OCI-LY7 (cell line): ENCODE measurements around the gene NRCAM.
"Not testable (repeated sequence)": the region's sequence is repeated elsewhere in the genome, so short reads cannot be mapped to it uniquely, and the experiment has no call there.

ENCODE experiments used
- CTCF ChIP-seq: fragments of 200-600 bp; sonication (generic); conservative IDR thresholded peaks from 2 replicates; pipeline ENCODE4 v1.5.1; 2014; ENCODE audit warnings: mild to moderate bottlenecking, antibody characterized with exemption, low read length, moderate library complexity, mixed read lengths
- EZH2phosphoT487 ChIP-seq: fragments of 200-600 bp; sonication (generic); IDR thresholded peaks from 2 replicates; pipeline ENCODE4 v1.6.1; 2018; ENCODE audit warnings: low read depth, borderline replicate concordance, mild to moderate bottlenecking, mixed run types, antibody characterized with exemption, low read length, moderate library complexity, mixed read lengths

DNA sequence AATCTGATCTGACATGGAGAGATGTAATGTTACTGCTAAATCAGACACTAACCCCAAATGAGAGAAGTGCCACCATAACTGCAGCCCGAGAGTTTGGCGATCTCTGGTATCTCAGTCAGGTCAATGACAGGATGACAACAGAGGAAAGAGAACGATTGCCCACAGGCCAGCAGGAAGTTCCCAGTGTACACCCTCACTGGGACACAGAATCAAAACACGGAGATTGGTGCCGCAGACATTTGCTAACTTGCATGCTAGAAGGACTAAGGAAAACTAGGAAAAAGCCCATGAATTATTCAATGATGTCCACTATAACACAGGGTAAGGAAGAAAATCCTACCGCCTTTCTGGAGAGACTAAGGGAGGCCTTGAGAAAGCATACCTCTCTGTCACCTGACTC is 115.8 kb downstream of the NRCAM start:
- not testable (repeated sequence) for TF ChIP-seq CTCF, EZH2phosphoT487
